HEK293T (cell line): ENCODE results near the gene CDKN2B-AS1.

Experiments used
- L3MBTL2 ChIP-seq: fragments of 450-650 bp; conservative IDR thresholded peaks from 2 replicates; pipeline ENCODE4 v1.6.1; 2016; ENCODE audit warnings: mild to moderate bottlenecking
- SUZ12 ChIP-seq: fragments of 450-650 bp; IDR thresholded peaks from 2 replicates; pipeline ENCODE4 v1.6.1; 2016; ENCODE audit warnings: mild to moderate bottlenecking
- TARDBP ChIP-seq: fragments of 450-650 bp; IDR thresholded peaks from 2 replicates; pipeline ENCODE4 v1.6.1; 2016

- TF ChIP-seq TARDBP (no peak), L3MBTL2 (no peak), SUZ12 (no peak)
These were observed 164.3 kb downstream of the CDKN2B-AS1 start for GRCh38 chr9:22158927-22159346.
